ENCODE data around the gene VILL. TPM values are rescaled to one million over a fixed set of nuclear protein-coding genes. Genes with fewer than 3 reads are reported as not detected.

VILL gene
- total RNA-seq, 1 experiment from 2014 or later = 5.7 TPM

- DNase-seq (ENCODE audit: low read depth, low spot score) (no peak), ATAC-seq (no peak)
- no TSS peak for BruUV-seq (replicated peaks)
- ChIA-PET POLR2A (no interaction called here), CTCF (no interaction called here)
- Histone ChIP-seq H3K4me1 (ENCODE audit: control insufficient read depth, insufficient read depth, low read length) (0 out of 2 replicates have a peak, but pooled peaks cover 3% of the 10 kb centered on the region), H3K9me3 (ENCODE audit: control insufficient read depth, insufficient read depth, low read depth, low read length) (no peaks in the 10 kb centered on the region), H3K27ac (ENCODE audit: low read length) (no peak overlapping the region), H3K36me3 (ENCODE audit: control insufficient read depth, insufficient read depth, low read length) (no peaks in the 10 kb centered on the region), H3K27me3 (ENCODE audit: control insufficient read depth, insufficient read depth, low read length) (no peaks in the 10 kb centered on the region), H3K4me3 (ENCODE audit: low read depth in 2 of 2, low read length in 2 of 2) (no peak overlapping the region)
- no peak for TF ChIP-seq CTCF (IDR thresholded peaks at IDR 0.05)
- no peak for TF ChIP-seq POLR2AphosphoS5 (IDR thresholded peaks at IDR 0.05; ENCODE audit: low read depth, low read length)
- TF ChIP-seq TCF7L2 (IDR thresholded peaks at IDR 0.05; ENCODE audit: low read depth, low read length) = no peak
- in situ Hi-C loops (cut with HindIII; ENCODE audit: low pct_unique_long_range_greater_than_20kb, low sequenced_read_pairs) = no loop called here
- intact Hi-C loops (cut with micrococcal nuclease; ENCODE audit: unreplicated experiment) = no loop called here
These were observed 635 bp upstream of the VILL start for GRCh38 chr3:37989821-37990480.

GRCh38 chr3:37991109-37991508, 523 bp downstream of the VILL start:
- Histone ChIP-seq H3K36me3 (ENCODE audit: control insufficient read depth, insufficient read depth, low read length) (no peaks in the 10 kb centered on the region), H3K4me3 (ENCODE audit: low read depth in 2 of 2, low read length in 2 of 2) (no peak overlapping the region), H3K27me3 (ENCODE audit: control insufficient read depth, insufficient read depth, low read length) (no peaks in the 10 kb centered on the region), H3K9me3 (ENCODE audit: control insufficient read depth, insufficient read depth, low read depth, low read length) (no peaks in the 10 kb centered on the region), H3K27ac (ENCODE audit: low read length) (no peak overlapping the region), H3K4me1 (ENCODE audit: control insufficient read depth, insufficient read depth, low read length) (0 out of 2 replicates have a peak, but pooled peaks cover 3% of the 10 kb centered on the region)
- TF ChIP-seq CTCF (IDR thresholded peaks at IDR 0.05) = no peak
- TF ChIP-seq TCF7L2 (IDR thresholded peaks at IDR 0.05; ENCODE audit: low read depth, low read length) = no peak
- no peak for TF ChIP-seq POLR2AphosphoS5 (IDR thresholded peaks at IDR 0.05; ENCODE audit: low read depth, low read length)
- TF ChIP-seq REST (IDR thresholded peaks at IDR 0.05; ENCODE audit: insufficient read depth in 1 of 2, low read depth in 2 of 2, low read length in 1 of 2) = no peak
- no peak for TF ChIP-seq SIN3A (IDR thresholded peaks at IDR 0.05; ENCODE audit: borderline replicate concordance, insufficient read depth, low read depth, low read length)
- BruUV-seq (replicated peaks) = no TSS peak
- ChIA-PET CTCF (no interaction called here), POLR2A (no interaction called here)
- DNase-seq (ENCODE audit: low read depth, low spot score) (no peak), ATAC-seq (no peak)
- in situ Hi-C loops (cut with HindIII; ENCODE audit: low pct_unique_long_range_greater_than_20kb, low sequenced_read_pairs) (no loop called here), intact Hi-C loops (cut with micrococcal nuclease; ENCODE audit: unreplicated experiment) (no loop called here)

Data from Panc1 (cell line).